Thyroid gland (tissue), 4 donors: ENCODE results near the gene ZDHHC3. TPM values are rescaled to one million over a fixed set of nuclear protein-coding genes. Genes with fewer than 3 reads are reported as not detected.

Source experiments
- DNase-seq, 2 donors: peaks; one replicate each; pipeline ENCODE4 v3.0.0-alpha.2; 2019
- H3K27ac ChIP-seq, 3 donors: fragments of 200-600 bp; sonication (generic); 1 replicate in 2 of 3; 2 replicates in 1 of 3; pipeline ENCODE4 v1.5.1; 2016 to 2019; ENCODE audit warnings: mild to moderate bottlenecking in 1 of 3, moderate library complexity in 1 of 3
- H3K27me3 ChIP-seq: fragments of 200-600 bp; sonication (generic); one replicate; pipeline ENCODE4 v1.5.1; 2019
- H3K36me3 ChIP-seq, 2 donors: fragments of 200-600 bp; sonication (generic); one replicate each; pipeline ENCODE4 v1.5.1; 2016 to 2019
- H3K4me1 ChIP-seq, 2 donors: fragments of 200-600 bp; sonication (generic); one replicate each; pipeline ENCODE4 v1.5.1; 2017 to 2019
- H3K4me3 ChIP-seq, 3 donors: fragments of 200-600 bp; sonication (generic); replicated peaks in 1 of 3; 1 replicate in 2 of 3; 2 replicates in 1 of 3; pipeline ENCODE4 v1.5.1; 2016; ENCODE audit warnings: mild to moderate bottlenecking in 1 of 3
- H3K9me3 ChIP-seq: fragments of 200-600 bp; sonication (generic); one replicate; pipeline ENCODE4 v1.5.1; 2017
- POLR2A ChIP-seq, 2 donors: fragments of 450-650 bp; IDR thresholded peaks; one replicate each; pipeline ENCODE4 v1.6.1; 2017; ENCODE audit warnings: antibody characterized with exemption in 2 of 2, mild to moderate bottlenecking in 2 of 2, moderate library complexity in 1 of 2
- WGBS, 2 donors: methylation state at CpG; one replicate each; pipeline ENCODE4 v1.1.5; 2017; 5-methylcytosine and 5-hydroxymethylcytosine counted together
- intact Hi-C: fragments of 100-400 bp; cut with DNase I; formaldehyde crosslinking; loops from one replicate; pipeline ENCODE4 v1.15.1; 2023
- total RNA-seq, 4 donors: library from RNA; depleted of rRNA; stranded (reverse); fragments of >200 nt; gene quantifications; one replicate each; pipeline ENCODE4 v1.2.3, GENCODE V29; 2016
- TF ChIP-seq, protein P1 (sequence below), 6 experiments: fragments of 200-600 bp in 3 of 6; fragments of 450-650 bp in 3 of 6; sonication (generic) in 3 of 6; IDR thresholded peaks; one replicate each; pipeline ENCODE4 v1.5.1; 2016 to 2019; ENCODE audit warnings: antibody characterized with exemption in 6 of 6, mild to moderate bottlenecking in 2 of 6, inconsistent platforms in 1 of 6, moderate library complexity in 1 of 6

ZDHHC3 gene
- total RNA-seq, 4 donors from 2014 or later, result 46.0 to 94.3 (median 76.0) TPM

GRCh38 chr3:44924457-44925084, 51.4 kb downstream of the ZDHHC3 start:
- Histone ChIP-seq H3K9me3 (no peaks in the 10 kb centered on the region), H3K27ac (no peak overlapping the region), H3K4me3 (no peak overlapping the region), H3K36me3 (peaks cover 9 to 31% of the 10 kb centered on the region in 2 donors), H3K4me1 (peaks cover 0 to 18% of the 10 kb centered on the region in 2 donors), H3K27me3 (no peaks in the 10 kb centered on the region)
- DNase-seq, result no peak
- WGBS, 2 donors, result 85 to 87% methylated on average over 5 of the region's 5 CpGs
- TF ChIP-seq, protein P1, sequence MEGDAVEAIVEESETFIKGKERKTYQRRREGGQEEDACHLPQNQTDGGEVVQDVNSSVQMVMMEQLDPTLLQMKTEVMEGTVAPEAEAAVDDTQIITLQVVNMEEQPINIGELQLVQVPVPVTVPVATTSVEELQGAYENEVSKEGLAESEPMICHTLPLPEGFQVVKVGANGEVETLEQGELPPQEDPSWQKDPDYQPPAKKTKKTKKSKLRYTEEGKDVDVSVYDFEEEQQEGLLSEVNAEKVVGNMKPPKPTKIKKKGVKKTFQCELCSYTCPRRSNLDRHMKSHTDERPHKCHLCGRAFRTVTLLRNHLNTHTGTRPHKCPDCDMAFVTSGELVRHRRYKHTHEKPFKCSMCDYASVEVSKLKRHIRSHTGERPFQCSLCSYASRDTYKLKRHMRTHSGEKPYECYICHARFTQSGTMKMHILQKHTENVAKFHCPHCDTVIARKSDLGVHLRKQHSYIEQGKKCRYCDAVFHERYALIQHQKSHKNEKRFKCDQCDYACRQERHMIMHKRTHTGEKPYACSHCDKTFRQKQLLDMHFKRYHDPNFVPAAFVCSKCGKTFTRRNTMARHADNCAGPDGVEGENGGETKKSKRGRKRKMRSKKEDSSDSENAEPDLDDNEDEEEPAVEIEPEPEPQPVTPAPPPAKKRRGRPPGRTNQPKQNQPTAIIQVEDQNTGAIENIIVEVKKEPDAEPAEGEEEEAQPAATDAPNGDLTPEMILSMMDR (IDR thresholded peaks at IDR 0.05), result no peak
- TF ChIP-seq POLR2A (IDR thresholded peaks at IDR 0.05), result no peak
- intact Hi-C loops, result no loop called here

DNA sequence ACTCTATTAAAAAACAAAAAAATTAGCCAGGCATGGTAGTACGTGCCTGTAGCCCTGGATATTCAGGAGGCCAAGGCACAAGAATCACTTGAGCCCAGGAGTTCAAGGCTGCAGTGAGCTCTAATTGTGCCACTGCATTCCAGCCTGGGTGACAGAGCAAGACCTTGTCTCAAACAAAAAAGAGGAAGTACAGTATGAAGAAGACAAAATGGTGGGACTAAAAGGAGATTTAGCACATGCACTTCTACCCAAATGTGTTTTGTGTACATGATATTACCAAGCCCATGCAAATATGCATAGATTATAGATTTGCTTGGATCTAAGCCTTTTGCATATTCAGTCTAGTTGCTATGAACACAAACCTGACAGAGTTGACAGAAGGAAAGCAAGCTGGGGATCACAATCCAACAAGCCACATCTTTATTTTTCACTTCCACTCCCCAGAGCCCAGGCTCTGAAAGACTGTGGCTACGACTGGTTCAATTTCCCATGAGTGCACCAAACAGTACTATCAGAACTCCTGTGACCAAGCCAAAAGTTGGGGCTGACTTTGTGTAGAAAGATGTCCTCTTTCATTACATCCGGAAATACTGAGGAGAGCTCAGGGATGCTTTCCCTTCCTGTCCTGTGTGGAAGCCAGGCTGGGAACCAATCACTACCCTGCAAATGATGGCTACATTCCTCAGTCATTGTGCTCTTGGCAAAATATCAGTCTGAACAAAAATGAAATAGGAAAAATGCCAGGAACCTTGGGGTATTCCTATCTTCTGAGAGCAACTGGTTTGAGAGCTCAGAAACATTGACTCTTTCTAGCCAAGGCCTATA, 52.1 kb downstream of the ZDHHC3 start:
- Histone ChIP-seq H3K36me3 (peaks cover 9 to 28% of the 10 kb centered on the region in 2 donors), H3K9me3 (no peaks in the 10 kb centered on the region), H3K4me1 (peaks cover 0 to 18% of the 10 kb centered on the region in 2 donors), H3K27ac (no peak overlapping the region), H3K4me3 (no peak overlapping the region), H3K27me3 (no peaks in the 10 kb centered on the region)
- 84 to 86% methylated on average over 3 of the region's 3 CpGs for WGBS, 2 donors
- intact Hi-C loops, result no loop called here
- DNase-seq, result no peak
- TF ChIP-seq, protein P1 (IDR thresholded peaks at IDR 0.05), result no peak
- no peak for TF ChIP-seq POLR2A (IDR thresholded peaks at IDR 0.05)

DNA sequence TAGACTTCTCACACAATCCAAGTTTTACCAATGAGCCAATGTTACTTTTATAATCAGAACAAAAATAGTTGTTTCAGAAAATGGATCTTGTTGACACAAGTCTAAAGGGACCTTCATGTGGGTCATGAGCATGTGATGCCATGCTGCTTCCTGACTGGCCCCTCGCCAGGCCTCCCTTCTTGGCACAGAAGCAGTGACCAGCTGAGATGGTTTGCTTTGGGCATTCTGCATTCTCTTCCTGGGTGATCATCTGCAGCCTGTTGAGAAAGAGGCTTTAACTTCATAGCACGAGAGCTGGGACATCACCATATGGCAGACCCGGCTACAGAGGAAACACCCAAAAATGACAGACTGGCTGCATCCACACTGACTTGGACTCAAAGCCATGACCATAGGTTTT, 55.9 kb downstream of the ZDHHC3 start:
- intact Hi-C loops, result no loop called here
- peak; percentile 22 to 32 for DNase-seq
- peaks cover 0 to 18% of the 10 kb centered on the region in 2 donors for H3K4me1 ChIP-seq
- H3K27me3 ChIP-seq, result no peaks in the 10 kb centered on the region
- H3K9me3 ChIP-seq, result no peaks in the 10 kb centered on the region
- peaks cover 0 to 6% of the 10 kb centered on the region in 2 donors for H3K36me3 ChIP-seq
- no peak overlapping the region for H3K27ac ChIP-seq
- 95 to 96% methylated on average over 3 of the region's 3 CpGs for WGBS, 2 donors
- TF ChIP-seq, protein P1 (IDR thresholded peaks at IDR 0.05), result no peak
- TF ChIP-seq POLR2A (IDR thresholded peaks at IDR 0.05), result no peak
- no peak overlapping the region for H3K4me3 ChIP-seq

DNA sequence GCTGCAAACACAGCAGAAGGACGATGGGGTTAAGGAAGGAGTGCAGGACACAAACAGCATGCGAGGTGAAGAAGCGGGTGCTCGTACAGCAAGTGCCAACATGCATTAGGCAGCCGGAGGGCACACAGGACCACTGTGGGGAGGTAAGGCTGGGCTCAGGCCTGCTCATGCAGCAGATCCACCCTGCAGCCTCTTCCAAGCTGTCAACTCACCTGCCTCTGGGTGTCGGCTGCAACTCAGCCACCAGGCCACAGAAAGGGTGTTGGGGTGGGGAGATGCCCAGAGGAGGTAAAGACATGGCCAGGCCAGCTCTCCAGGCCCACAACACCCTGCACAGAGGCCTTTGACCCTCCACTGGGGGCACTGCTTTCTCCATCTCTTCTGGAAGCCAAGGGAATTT, 57.4 kb downstream of the ZDHHC3 start:
- no peak for DNase-seq
- intact Hi-C loops, result loop anchor here (5.0 kb wide), 1 partner anchor 386 kb away; no protein-coding TSS in a partner anchor
- 90 to 93% methylated on average over 5 to 6 of the region's 6 CpGs for WGBS, 2 donors
- no peaks in the 10 kb centered on the region for H3K27me3 ChIP-seq
- H3K9me3 ChIP-seq, result no peaks in the 10 kb centered on the region
- TF ChIP-seq POLR2A (IDR thresholded peaks at IDR 0.05), result no peak
- TF ChIP-seq, protein P1 (IDR thresholded peaks at IDR 0.05), result no peak
- H3K4me1 ChIP-seq, result peaks cover 0 to 5% of the 10 kb centered on the region in 2 donors
- H3K4me3 ChIP-seq, result no peak overlapping the region
- no peak overlapping the region for H3K27ac ChIP-seq
- H3K36me3 ChIP-seq, result peaks cover 0 to 6% of the 10 kb centered on the region in 2 donors

- Histone ChIP-seq H3K4me3 (no peak overlapping the region), H3K36me3 (peaks cover 0 to 6% of the 10 kb centered on the region in 2 donors), H3K4me1 (peaks cover 0 to 5% of the 10 kb centered on the region in 2 donors), H3K27me3 (no peaks in the 10 kb centered on the region), H3K9me3 (no peaks in the 10 kb centered on the region), H3K27ac (no peak overlapping the region)
- DNase-seq, result no peak
- TF ChIP-seq POLR2A (IDR thresholded peaks at IDR 0.05), result no peak
- TF ChIP-seq, protein P1 (IDR thresholded peaks at IDR 0.05), result no peak
- intact Hi-C loops, result loop anchor here (5.0 kb wide), 1 partner anchor 386 kb away; no protein-coding TSS in a partner anchor
- 94 to 98% methylated on average over 8 to 12 of the region's 12 CpGs for WGBS, 2 donors
Measured at GRCh38 chr3:44918087-44918486, 57.9 kb downstream of the ZDHHC3 start.
